ENCODE data around the gene PTPRM.

DNA sequence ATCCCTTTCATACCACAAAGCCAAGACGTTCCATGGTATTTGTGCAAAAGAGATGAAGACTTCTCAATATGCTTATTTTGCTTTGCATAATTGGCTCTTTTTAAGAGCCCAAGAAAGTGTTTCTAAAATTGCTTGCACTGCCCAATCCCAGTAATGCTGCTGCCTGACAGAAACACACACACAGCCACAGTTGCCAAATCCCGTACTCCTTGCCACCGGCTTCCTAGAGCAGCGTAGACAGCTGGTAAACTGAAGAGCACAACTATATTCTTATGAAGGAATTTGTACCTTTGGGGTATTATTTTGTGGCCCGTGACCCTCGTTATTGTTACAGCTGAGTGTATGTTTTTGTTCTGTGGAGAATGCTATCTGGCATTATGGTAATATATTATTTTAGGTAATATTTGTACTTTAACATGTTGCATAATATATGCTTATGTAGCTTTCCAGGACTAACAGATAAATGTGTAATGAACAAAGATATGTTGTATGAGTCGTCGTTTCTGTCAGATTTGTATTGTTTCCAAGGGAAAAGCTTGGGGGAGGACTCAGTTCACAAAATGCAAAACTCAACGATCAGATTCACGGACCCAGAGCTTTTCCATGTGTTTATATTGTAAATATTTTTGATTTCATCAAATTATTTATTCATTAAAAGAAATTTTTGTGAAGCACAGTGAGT is 839.2 kb downstream of the PTPRM start:
- TF ChIP-seq EZH2 (IDR thresholded peaks at IDR 0.05; ENCODE audit: low read length), result no peak
- TF ChIP-seq, protein P1, sequence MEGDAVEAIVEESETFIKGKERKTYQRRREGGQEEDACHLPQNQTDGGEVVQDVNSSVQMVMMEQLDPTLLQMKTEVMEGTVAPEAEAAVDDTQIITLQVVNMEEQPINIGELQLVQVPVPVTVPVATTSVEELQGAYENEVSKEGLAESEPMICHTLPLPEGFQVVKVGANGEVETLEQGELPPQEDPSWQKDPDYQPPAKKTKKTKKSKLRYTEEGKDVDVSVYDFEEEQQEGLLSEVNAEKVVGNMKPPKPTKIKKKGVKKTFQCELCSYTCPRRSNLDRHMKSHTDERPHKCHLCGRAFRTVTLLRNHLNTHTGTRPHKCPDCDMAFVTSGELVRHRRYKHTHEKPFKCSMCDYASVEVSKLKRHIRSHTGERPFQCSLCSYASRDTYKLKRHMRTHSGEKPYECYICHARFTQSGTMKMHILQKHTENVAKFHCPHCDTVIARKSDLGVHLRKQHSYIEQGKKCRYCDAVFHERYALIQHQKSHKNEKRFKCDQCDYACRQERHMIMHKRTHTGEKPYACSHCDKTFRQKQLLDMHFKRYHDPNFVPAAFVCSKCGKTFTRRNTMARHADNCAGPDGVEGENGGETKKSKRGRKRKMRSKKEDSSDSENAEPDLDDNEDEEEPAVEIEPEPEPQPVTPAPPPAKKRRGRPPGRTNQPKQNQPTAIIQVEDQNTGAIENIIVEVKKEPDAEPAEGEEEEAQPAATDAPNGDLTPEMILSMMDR (optimal IDR thresholded peaks at IDR 0.05 in 1 of 3, IDR thresholded peaks at IDR 0.05 in 1 of 3, conservative IDR thresholded peaks at IDR 0.05 in 1 of 3; ENCODE audit: extremely low read depth in 1 of 3, insufficient read depth in 2 of 3, low read length in 3 of 3), result no peak
